WERI-Rb-1 (cell line): ENCODE results near the gene ALDH9A1.
A peak's percentile ranks its signal among the peaks of the same experiment; 100 is the strongest.

Experiments used
- DNase-seq: peaks from one replicate; pipeline ENCODE4 v3.0.0-alpha.2; 2020
- H3K27ac ChIP-seq: fragments of 250-450 bp; sonication (Bioruptor Pico); 2 replicates; pipeline ENCODE4 v1.5.1; 2020; ENCODE audit warnings: mild to moderate bottlenecking, moderate library complexity
- H3K27me3 ChIP-seq: fragments of 250-450 bp; sonication (Bioruptor Pico); 2 replicates; pipeline ENCODE4 v1.5.1; 2021; ENCODE audit warnings: mild to moderate bottlenecking, low read depth, moderate library complexity; ENCODE audit not compliant: insufficient read depth, severe bottlenecking
- H3K36me3 ChIP-seq: fragments of 250-450 bp; sonication (Bioruptor Pico); 2 replicates; pipeline ENCODE4 v1.5.1; 2020; ENCODE audit warnings: mild to moderate bottlenecking, moderate library complexity
- H3K4me3 ChIP-seq: 2 replicates; pipeline ENCODE4 v1.5.1; 2011; ENCODE audit warnings: low read depth, mild to moderate bottlenecking, control low read depth, low read length
- H3K9me3 ChIP-seq: fragments of 250-450 bp; sonication (Bioruptor Pico); 2 replicates; pipeline ENCODE4 v1.5.1; 2021; ENCODE audit warnings: mild to moderate bottlenecking, moderate library complexity; ENCODE audit not compliant: severe bottlenecking
- TF ChIP-seq, protein P1 (sequence below): IDR thresholded peaks from 2 replicates; pipeline ENCODE4 v1.5.1; 2011; ENCODE audit warnings: low read depth, mild to moderate bottlenecking, control low read depth, inconsistent platforms, low read length

Gene ALDH9A1

DNA sequence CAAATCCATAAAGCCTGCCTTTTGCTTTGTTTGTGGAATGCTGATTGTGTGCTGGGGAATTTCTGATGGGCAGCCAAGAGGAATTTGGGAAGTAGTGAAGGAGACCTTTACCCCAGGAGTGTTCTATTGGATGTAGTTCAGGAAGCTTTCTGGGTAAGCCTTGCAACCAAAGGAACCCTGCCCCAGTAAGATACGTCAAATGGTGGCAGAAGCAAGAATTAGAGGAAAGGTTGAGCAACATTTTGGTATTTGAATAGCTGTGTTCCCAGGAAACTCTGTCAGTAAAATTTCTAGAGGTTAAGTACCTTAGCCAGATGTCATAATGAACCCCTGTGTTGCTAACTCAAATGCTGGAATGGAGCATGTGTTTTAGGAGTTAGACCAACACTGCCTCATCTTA lies 60.9 kb downstream of the ALDH9A1 start:
- no peaks in the 10 kb centered on the region for H3K9me3 ChIP-seq
- no peak for DNase-seq
- peaks cover 8% of the 10 kb centered on the region for H3K36me3 ChIP-seq
- H3K27me3 ChIP-seq: no peaks in the 10 kb centered on the region
- no peak overlapping the region for H3K27ac ChIP-seq
- H3K4me3 ChIP-seq: no peak overlapping the region
- TF ChIP-seq, protein P1, sequence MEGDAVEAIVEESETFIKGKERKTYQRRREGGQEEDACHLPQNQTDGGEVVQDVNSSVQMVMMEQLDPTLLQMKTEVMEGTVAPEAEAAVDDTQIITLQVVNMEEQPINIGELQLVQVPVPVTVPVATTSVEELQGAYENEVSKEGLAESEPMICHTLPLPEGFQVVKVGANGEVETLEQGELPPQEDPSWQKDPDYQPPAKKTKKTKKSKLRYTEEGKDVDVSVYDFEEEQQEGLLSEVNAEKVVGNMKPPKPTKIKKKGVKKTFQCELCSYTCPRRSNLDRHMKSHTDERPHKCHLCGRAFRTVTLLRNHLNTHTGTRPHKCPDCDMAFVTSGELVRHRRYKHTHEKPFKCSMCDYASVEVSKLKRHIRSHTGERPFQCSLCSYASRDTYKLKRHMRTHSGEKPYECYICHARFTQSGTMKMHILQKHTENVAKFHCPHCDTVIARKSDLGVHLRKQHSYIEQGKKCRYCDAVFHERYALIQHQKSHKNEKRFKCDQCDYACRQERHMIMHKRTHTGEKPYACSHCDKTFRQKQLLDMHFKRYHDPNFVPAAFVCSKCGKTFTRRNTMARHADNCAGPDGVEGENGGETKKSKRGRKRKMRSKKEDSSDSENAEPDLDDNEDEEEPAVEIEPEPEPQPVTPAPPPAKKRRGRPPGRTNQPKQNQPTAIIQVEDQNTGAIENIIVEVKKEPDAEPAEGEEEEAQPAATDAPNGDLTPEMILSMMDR: no peak

DNA sequence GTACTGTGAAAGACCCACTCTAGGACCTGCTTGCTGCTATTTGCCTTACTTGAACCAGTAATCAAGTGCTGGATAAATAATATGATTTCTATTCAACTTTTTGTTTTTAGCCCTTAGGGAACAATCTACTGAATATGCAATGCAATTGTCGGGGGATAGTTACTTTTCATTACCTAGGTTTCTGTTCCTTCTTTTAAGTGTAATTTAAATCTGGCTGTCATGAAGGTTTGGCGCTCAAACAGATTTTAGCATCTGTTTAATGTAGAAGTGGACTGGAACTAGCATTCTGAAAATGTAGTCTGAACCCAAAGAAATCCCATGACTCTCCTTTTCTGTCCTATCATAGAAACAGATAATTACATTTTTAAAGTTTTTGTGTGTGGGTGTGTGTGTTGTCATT lies 62.5 kb downstream of the ALDH9A1 start:
- Histone ChIP-seq H3K9me3 (no peaks in the 10 kb centered on the region), H3K27ac (no peak overlapping the region)
- DNase-seq: no peak

DNA sequence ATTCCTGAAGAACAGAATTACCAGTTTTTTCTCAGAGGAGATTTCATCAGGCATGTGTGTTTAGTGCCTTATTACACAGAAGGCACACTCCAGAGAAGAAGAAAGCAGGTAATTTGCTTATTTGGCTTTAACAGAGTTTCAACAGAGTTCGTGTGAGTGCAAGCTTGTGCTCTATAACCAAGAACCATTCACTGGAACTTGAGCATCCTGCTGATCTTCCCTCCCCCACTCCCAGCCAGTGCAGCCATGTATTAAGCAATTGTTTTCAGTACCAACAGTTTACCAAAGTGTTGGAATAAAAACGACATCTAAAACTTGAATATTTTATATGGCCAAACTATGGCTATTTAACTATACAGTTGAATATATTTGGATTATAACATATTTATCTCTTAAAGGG lies 63.0 kb downstream of the ALDH9A1 start:
- Histone ChIP-seq H3K27ac (no peak overlapping the region), H3K4me3 (no peak overlapping the region), H3K27me3 (no peaks in the 10 kb centered on the region), H3K36me3 (peaks cover 8% of the 10 kb centered on the region), H3K9me3 (no peaks in the 10 kb centered on the region)
- TF ChIP-seq, protein P1: no peak
- DNase-seq: no peak

More for the DNA sequence above, 62.5 kb downstream of the ALDH9A1 start:
- H3K27me3 ChIP-seq: no peaks in the 10 kb centered on the region
- H3K36me3 ChIP-seq: peaks cover 8% of the 10 kb centered on the region
- H3K4me3 ChIP-seq: no peak overlapping the region
- TF ChIP-seq, protein P1: no peak

DNA sequence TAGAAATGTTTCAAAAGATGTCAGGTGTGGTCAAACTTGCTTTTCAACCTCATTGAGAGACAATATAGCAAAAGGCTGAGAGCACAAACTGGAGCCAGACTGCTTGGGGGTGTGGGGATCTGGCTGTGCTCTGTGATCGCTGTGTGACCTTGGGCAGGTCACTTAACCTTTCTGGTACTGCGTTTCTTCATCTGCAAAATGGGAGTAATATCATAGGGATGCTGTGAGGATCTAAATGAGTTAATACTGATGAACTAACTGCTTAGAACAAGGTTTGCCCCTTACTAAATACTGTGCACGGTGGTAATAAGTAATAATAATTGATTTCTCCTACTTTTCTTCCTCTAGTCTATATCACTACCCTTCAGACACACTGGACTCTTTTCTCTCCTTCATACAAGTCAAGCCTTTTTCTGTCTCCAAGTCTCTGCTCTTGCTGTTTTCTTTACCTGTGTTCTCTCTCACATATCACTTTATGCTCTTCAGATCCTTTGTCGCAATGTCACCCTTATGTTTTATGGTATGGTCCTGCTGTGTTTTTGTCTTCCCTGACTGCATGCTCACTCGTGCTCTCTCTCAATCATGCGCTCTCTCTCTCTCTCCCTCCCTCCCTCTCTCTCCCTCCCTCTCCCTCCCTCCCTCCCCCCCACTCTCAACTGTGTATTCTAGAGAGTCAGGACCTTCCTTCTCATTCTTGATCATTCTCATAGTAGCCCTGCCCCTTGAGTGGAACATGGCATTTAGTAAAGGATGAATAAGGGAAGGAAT lies 64.0 kb downstream of the ALDH9A1 start:
- Histone ChIP-seq H3K4me3 (no peak overlapping the region), H3K27ac (no peak overlapping the region), H3K36me3 (peaks cover 8% of the 10 kb centered on the region), H3K9me3 (no peaks in the 10 kb centered on the region), H3K27me3 (no peaks in the 10 kb centered on the region)
- DNase-seq: no peak
- TF ChIP-seq, protein P1: no peak

DNA sequence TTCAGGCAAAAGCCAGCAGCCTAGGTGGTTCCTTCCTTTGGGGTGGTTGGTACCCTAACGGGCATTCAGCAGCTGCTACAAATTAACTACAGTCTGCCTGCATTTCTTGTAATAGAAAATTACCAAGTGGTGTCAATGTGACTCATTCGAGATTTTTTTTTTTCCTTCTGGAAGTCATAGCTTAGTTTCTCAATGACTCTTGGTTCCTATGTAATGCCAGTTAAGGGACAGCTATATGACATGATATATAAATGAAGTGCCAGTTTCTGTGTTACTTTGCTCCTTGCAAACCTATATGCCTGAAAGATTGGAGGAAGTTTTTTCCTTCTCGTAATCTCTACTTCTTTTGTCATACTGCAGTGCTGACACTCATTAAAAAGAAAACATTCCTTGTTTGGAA lies 64.7 kb downstream of the ALDH9A1 start:
- TF ChIP-seq, protein P1: no peak
- no peak for DNase-seq
- H3K36me3 ChIP-seq: peaks cover 8% of the 10 kb centered on the region
- H3K4me3 ChIP-seq: no peak overlapping the region
- no peaks in the 10 kb centered on the region for H3K27me3 ChIP-seq
- H3K27ac ChIP-seq: no peak overlapping the region
- H3K9me3 ChIP-seq: no peaks in the 10 kb centered on the region

DNA sequence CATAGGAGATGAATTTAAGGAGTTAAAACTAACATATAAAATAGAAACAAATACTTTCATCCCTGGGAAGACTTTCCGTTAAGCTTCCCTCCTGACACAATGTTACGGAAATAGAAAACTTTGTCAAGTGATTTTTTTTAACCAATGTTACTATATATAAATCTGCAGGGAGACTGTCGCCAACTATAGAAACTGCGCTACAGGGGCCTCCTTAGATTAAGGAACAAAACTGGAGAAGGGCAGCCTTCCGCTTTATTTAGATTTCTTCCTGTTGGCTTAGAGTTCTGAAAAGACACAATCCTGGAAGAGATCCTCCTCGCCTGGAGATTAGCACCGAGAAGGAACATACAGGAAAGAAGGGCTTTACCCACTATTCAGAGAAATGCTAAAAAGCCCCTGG lies 65.9 kb downstream of the ALDH9A1 start:
- no peak overlapping the region for H3K27ac ChIP-seq
- peak overlapping the region; percentile 93; the same call in 1 of the 2 replicates for H3K4me3 ChIP-seq
- DNase-seq: no peak
- TF ChIP-seq, protein P1: no peak
- no peaks in the 10 kb centered on the region for H3K9me3 ChIP-seq
- peaks cover 8% of the 10 kb centered on the region for H3K36me3 ChIP-seq
- no peaks in the 10 kb centered on the region for H3K27me3 ChIP-seq
